HG03097 (cell line): ENCODE results near the gene ZNF410.
A peak's percentile ranks its signal among the peaks of the same experiment; 100 is the strongest.

Experiments
- ATAC-seq: cut with Tn5 transposase; IDR thresholded peaks from one replicate; pipeline ENCODE4 v1.9.1; 2021; ENCODE audit not compliant: unreplicated experiment, low FRiP score

The ZNF410 gene

DNA sequence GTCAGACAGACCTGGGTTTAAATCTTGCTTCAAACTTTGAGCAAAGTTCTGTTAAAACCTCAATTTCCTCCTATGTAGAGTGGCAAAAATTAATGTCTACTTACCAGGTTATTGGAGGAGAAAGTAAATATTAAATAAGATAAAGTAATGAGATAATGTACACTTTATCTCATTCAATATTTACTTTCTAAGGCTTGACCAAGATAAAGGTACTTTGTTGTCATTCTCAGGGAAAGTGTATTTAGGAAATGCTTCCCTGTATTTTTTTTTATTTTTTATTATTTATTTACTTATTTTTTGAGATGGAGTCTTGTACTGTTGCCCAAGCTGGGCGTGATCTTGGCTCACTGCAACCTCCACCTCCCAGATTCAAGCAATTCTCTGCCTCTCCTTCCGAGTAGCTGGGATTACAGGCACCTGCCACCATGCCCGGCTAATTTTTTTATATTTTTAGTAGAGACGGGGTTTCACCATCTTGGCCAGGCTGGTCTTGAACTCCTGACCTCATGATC is 58.6 kb downstream of the ZNF410 start:
- ATAC-seq = no peak

DNA sequence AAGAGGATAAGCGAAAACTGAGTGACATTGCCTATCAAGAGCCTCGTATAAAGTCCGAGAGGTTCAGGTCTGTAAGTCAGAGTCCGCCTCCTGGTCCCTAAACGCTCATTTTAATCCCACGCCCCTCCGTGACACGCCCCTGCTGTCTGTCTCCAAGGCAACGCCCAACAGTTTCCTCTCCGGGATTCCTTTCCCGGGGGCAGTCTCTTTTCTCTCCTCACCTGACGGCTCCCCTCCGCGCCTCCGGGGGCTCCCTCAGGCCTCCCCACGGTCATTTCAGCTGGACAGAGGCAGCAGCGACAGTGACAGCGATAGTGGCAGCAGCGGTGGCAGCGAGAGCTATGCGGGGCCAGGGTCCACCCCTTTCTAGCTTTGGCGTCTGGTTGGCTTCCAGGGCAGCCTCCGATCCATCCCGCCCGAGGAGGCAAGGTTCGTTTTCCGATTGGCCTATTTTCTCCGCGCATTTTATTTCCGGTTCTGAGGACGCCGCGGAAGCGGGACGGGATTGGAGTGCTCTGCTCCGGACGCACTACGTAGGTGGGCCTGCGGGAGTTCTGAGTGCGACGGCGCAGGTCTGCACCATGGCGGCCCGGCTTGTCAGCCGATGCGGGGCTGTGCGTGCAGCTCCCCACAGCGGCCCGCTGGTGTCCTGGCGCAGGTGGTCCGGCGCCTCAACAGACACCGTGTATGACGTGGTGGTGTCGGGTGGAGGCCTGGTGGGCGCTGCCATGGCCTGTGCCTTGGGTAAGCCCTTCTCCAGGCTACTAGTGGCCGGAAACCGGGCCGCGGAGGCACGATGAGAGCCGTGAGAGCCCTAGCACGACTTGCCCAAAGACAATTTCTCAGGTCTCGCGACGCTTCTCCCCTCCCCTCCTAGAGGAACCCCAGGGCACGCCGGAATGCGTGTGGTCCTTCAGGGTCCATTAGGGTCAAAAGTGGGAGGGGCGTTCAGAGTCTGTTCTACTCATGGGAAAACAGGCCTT is 63.4 kb downstream of the ZNF410 start, which contains the start of the genes COQ6 and FAM161B:
COQ6 (plus strand) TSS at position 551 of the 983 bp plus-strand sequence; CDS start at position 582, 31 bp downstream.
FAM161B (minus strand) TSS at position 343 of the 983 bp plus-strand sequence; CDS start at position 275, 68 bp downstream.
- ATAC-seq = peak; percentile 88

DNA sequence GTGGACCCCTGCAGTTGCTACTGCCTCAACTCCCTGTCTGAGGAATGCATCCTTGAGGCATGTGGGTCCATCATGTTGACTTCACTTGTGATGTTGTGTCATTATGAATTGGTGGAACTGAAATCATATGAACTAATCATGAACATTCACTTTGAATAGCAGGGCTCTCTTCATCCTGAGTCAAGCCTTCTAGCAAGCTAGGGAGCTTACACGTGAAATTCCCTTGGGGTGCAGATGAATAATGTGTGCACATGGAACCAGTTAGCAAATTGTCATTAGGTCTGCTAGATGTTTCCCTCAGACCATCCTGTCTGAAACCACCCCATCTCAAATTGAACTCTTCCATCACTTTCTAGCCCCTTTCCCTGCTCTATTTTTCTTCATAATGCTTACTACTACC is 67.1 kb downstream of the ZNF410 start:
- ATAC-seq = no peak

DNA sequence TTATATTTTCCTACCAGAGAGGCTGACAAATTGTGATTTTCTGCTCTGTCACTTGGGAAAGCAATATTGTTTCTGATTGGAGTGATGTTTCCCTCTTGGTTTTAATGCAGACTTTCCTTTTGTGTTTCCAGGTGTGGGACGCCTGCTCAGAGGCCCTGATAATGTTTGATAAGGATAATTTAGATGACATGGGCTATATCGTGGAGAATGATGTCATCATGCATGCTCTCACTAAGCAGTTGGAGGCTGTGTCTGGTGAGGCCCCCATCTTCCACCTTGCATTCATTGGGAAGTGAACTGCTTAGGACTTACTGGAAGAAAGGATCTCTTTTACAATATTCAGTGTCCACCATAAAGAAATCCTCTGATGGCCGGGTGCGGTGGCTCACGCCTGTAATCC is 69.0 kb downstream of the ZNF410 start:
- no peak for ATAC-seq

DNA sequence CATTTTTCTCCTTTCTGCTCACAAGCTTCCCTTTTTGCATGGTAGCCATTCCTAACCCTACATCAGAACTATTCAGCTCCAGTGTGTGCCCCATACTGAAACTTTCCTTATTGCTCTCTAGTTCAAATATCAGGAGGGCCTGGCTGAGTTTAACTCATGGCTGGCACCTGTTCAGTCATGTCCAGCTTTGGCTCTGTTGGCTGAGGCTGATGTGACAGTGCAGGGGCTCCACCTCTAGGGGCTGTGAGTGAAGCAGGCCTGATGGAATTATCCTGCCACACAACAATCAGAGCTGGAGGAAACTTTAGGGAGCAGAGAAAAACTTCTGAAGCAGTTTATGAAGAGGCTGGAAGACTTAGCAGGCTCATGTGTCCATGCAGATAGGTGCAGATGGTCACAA is 71.9 kb downstream of the ZNF410 start:
- no peak for ATAC-seq

DNA sequence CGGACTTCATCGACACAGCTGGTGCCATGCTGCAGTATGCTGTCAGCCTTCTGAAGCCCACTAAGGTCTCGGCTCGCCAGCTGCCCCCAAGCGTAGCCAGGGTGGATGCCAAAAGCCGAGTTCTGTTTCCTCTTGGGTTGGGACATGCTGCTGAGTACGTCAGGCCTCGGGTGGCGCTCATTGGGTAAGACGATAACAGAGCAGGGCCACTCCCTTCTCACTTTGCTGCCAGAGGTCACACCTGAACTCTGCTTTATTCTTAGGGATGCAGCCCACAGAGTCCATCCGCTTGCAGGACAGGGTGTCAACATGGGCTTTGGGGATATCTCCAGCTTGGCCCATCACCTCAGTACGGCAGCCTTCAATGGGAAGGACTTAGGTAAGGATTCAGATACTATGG is 74.5 kb downstream of the ZNF410 start:
- ATAC-seq = no peak

DNA sequence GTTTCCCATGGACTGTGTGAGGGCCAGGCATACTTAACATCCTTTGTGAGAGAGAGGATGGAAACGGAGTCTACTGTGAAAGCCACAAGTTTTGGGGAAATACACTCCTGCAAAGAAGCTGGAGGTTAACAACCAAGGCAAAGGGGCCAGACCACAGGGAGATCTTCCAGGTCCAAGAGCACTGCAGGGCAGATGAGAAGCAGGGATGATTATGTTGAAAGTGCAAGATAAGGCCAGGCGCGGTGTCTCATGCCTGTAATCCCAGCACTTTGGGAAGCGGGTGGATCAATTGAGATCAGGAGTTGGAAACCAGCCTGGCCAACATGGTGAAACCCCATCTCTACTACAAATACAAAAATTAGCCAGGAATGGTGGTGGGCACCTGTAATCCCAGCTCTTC is 78.6 kb downstream of the ZNF410 start:
- no peak for ATAC-seq

DNA sequence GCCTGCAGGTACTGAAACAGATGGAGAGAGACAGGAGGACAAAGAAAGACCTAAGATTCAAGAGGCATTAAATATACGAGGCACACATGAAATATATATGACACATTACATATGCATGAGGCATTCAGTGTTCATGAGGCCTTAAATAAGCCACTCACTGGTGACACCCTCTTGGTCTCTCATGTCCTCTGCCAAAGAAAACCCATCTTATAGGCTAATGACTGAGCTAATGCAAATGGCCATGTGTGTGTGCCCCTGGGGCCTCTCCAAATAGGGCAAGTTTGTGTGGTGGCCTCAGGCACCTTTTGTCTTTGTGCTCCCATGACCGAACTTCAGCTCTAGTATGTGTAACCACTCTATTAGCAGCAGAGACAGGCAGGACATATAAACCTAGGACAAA is 82.2 kb downstream of the ZNF410 start:
- ATAC-seq = no peak

DNA sequence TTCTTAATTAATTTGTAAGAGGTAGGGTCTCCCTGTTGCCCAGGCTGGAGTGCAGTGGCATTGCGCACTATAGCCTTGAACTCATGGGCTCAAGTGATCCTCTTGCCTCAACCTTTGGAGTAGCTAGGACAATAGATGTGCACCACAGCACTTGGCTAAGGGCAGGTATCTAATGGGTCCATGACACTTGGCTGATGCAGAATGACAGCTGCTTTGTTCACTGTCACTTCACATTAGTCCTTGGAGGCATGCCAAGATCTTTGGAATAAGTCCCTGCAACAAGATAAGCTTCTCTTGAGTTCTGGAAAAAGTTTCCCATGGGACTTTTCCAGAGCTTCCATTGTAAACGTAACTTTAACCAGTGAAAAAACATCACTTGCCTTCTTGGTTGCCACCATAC is 86.8 kb downstream of the ZNF410 start:
- no peak for ATAC-seq

DNA sequence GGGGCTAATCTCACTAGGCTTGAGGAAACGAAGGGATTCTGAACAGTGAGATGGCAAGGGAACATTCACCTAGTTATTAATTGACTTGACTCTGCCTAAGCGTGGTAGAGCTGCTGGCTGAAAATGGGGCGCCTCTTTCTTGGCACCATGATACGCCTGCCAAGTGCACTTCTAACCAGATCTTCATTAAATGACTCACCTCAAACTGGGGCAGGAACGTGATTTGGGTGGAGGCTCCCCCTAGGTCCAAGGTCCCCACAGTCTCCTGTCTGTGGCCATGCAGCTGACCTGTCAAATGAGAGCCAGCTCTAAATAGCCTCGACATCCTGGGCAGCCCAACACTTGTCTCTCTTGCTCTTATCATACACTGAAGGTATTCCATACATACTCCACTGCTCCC is 89.5 kb downstream of the ZNF410 start:
- no peak for ATAC-seq

DNA sequence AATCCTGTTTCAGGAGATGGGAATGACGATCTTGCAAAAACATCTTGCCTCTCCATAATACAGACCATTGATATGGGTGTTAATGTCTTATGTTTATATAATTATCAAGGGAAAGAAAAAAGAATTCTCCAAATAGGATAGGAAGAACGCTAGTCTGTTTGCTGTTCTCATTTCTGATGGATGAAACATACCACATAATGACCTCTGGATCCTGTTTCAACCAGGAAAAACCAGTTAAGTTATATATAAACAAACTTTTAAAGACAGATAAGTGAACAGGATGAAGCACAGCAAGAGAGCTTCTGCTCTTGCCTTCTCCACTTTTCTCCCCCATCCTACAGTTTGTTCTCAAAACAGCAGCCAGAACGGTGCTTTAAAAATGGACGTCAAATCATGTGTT is 91.2 kb downstream of the ZNF410 start:
- ATAC-seq = no peak
